GM12865 (cell line): ENCODE measurements around the gene LBR.
"Not testable (repeated sequence)": the region's sequence is repeated elsewhere in the genome, so short reads cannot be mapped to it uniquely, and the experiment has no call there.

Source experiments
- DNase-seq: peaks from one replicate; pipeline ENCODE4 v3.0.0; 2010; ENCODE audit warnings: low read depth
- H3K4me3 ChIP-seq: 2 replicates; pipeline ENCODE4 v1.5.1; 2011; ENCODE audit warnings: mild to moderate bottlenecking, low read depth, low read length, control low read depth
- TF ChIP-seq, protein P1 (sequence below): IDR thresholded peaks from 2 replicates; pipeline ENCODE4 v1.5.1; 2011; ENCODE audit warnings: low read length, control low read depth, low read depth, inconsistent platforms; ENCODE audit not compliant: insufficient read depth; ENCODE audit errors: missing control alignments

Gene LBR

DNA sequence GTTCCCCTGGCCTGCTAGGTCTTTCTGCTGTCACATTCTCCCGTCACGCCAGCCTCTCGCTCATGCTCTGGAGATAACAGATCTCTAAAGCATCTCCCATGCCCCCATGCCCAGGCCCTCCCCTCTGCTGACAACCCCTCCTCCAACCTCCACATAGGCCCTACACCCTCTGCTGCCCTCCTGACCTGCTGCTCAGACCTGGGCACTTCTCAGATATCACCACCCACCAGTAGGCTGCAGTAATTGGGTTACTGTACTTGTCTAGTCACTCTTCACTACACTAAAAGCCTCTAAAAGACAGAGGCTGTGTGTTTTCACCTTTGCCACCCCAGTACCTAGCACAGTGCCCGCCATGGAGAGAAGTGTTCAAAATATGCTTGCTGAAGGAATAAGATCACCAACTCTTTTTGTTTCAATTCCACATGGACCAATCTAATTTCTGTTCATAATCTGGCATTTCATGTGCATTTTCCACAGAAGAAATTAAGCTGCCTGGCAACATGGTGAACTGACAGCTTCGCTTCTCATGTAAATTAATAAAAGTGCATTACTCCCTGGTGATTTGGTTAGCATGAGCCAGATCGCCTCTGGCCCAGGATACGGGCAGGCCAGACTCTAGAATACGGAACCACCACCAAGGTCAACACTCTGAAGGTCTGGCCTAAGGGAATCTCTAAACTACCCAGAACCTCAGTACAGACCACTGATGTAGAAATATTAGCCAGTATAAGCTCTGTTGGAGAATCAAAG lies 20.7 kb downstream of the LBR start:
- no peak for DNase-seq
- H3K4me3 ChIP-seq, result no peak overlapping the region
- TF ChIP-seq, protein P1, sequence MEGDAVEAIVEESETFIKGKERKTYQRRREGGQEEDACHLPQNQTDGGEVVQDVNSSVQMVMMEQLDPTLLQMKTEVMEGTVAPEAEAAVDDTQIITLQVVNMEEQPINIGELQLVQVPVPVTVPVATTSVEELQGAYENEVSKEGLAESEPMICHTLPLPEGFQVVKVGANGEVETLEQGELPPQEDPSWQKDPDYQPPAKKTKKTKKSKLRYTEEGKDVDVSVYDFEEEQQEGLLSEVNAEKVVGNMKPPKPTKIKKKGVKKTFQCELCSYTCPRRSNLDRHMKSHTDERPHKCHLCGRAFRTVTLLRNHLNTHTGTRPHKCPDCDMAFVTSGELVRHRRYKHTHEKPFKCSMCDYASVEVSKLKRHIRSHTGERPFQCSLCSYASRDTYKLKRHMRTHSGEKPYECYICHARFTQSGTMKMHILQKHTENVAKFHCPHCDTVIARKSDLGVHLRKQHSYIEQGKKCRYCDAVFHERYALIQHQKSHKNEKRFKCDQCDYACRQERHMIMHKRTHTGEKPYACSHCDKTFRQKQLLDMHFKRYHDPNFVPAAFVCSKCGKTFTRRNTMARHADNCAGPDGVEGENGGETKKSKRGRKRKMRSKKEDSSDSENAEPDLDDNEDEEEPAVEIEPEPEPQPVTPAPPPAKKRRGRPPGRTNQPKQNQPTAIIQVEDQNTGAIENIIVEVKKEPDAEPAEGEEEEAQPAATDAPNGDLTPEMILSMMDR, result no peak

DNA sequence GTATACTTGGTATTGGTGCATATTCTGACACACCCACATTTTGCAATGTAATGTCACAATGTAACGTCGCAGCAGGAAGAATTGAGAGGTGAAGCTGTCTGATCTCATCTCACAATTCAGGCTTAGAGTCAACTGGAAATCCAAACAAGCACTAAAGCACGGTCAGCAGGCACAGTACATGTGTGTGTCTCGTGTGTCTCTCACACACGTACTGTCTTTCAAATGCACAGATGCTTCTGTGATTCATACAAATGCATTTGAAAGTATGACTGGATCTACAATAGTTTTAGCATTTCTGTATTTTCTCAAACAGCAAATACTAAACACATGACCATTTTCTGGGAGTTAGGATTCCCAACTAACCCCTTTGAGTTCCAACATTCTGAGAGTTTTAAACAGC lies 26.9 kb downstream of the LBR start:
- no peak for DNase-seq
- TF ChIP-seq, protein P1, result no peak

DNA sequence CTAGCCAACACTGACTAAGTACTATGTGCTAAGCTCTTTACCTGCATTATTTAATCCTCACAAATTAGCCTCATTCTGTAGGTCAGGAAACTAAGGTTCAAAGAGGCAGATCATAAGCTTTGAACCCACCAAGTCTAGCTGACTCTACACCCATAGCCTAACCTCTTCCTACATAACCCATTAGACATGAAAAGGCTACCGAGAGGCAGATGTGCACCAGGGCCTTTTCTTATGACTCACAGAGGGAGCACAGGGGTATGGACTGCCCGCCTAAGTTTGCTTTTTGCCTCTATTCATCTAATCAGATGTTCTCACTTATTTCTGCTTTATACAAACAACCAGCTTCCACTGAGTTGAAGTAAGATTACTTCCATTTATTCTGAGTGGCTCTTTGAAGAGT lies 31.5 kb downstream of the LBR start:
- TF ChIP-seq, protein P1, result no peak
- H3K4me3 ChIP-seq, result no peak overlapping the region
- DNase-seq, result no peak

More for the DNA sequence above, 26.9 kb downstream of the LBR start:
- no peak overlapping the region for H3K4me3 ChIP-seq

DNA sequence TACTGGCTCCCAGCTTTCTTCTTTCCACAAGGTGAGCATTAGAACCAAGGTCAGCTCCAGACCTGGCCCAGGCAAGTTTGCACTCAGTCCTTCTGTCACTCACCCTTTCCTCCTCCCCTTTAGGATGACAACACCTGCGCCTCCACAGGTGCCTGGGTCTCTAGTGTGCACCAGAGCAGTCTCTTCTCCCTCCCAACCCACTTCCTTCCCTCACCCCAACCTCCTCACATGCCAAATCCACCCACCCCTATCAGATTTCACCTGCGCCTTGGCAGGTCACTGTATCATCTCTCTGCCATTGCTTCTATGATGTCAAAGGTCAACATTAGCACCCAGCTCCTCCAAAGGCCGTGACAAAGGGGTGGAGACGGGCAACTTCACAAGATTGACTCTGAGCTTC lies 38.0 kb downstream of the LBR start:
- no peak for DNase-seq
- TF ChIP-seq, protein P1, result no peak
- H3K4me3 ChIP-seq, result no peak overlapping the region

DNA sequence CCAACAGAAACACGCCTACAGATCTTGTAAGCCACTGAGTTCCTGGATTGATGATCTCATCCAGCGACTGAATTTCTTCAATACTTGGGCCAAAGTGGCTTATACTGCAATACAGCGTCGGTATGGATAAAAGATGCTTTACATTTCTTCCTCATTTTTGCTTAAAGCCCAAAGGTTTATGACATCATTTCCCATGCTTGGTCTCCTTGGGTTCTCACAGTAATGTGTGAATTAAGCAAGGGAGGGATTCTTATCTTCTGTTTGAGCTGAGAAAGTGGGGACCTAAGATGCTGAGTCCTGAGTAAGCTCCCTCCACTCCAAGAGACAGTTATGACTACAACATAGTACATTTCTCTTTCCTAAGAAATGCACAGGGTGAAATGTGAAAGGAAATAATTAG lies 39.5 kb downstream of the LBR start:
- H3K4me3 ChIP-seq, result no peak overlapping the region
- TF ChIP-seq, protein P1, result no peak
- no peak for DNase-seq

DNA sequence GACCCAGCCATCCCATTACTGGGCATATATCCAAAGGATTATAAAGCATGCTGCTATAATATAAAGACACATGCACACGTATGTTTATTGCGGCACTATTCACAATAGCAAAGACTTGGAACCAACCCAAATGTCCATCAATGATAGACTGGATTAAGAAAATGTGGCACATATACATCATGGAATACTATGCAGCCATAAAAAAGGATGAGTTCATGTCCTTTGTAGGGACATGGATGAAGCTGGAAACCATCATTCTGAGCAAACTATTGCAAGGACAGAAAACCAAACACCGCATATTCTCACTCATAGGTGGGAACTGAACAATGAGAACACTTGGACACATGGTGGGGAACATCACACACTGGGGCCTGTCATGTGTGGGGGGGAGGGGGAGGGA lies 41.0 kb downstream of the LBR start:
- H3K4me3 ChIP-seq, DNase-seq: not testable (repeated sequence)

DNA sequence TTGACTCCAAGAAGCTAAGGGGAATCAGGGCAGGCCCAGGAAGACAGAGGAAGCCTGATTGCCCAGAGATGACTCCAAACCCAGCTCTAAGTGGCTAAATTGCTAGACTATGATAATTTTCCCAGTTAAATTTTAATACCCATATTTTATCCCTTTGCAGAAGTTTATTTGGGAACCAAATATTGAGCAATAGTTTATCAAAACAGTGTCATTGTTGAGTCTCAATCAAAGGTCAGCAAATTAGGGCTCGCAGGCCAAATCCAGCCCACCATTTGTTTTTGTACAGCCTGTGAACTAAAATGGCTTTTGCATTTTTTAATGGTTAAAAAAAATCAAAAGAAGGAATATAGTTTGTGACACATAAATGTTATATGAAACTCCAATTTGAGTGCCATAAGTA lies 47.1 kb downstream of the LBR start:
- TF ChIP-seq, protein P1, result no peak
- no peak overlapping the region for H3K4me3 ChIP-seq
- no peak for DNase-seq
